Measurements from ENCODE around the gene CD55.
A peak's percentile ranks its signal among the peaks of the same experiment; 100 is the strongest.

CD55 gene

DNA sequence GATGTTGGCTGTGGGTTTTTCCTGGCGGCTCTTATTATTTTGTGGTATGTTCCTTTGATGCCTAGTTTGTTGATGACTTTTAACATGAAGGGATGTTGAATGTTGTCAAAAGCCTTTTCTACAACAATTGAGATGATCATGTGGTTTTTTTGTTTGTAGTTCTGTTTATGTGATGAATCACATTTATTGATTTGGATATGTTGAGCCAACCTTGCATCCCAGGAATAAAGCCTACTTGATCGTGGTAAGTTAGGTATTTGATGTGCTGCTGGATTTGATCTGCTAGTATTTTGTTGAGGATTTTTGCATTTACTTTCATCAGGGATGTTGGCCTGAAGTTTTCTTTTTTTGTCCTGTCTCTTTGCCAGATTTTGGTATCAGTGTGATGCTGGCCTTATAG, 28.5 kb downstream of the CD55 start:
- H3K4me1 ChIP-seq: peaks cover 0 to 74% (median 0%) of the 10 kb centered on the region in 10 experiments; a peak in 5 of 20 replicates
- peaks cover 16 to 40% (median 23%) of the 10 kb centered on the region in 11 experiments for H3K9me3 ChIP-seq (replicated peaks in 1 of 11)
- H3K4me2 ChIP-seq: peak overlapping the region in 2 of 11 experiments; percentile 29 to 33; a peak in 2 of 22 replicates
- no peak overlapping the region for H3K4me3 ChIP-seq
- TF ChIP-seq Cebpa-rat (IDR thresholded peaks at IDR 0.05): no peak
- no peak overlapping the region for H3K9ac ChIP-seq
- H3K27me3 ChIP-seq: no peaks in the 10 kb centered on the region
- peaks cover 0 to 100% (median 6%) of the 10 kb centered on the region in 11 experiments; a peak in 9 of 22 replicates for H4K20me1 ChIP-seq
- peaks cover 22 to 100% (median 52%) of the 10 kb centered on the region in 11 experiments for H3K36me3 ChIP-seq
- no peak overlapping the region for H3K27ac ChIP-seq

DNA sequence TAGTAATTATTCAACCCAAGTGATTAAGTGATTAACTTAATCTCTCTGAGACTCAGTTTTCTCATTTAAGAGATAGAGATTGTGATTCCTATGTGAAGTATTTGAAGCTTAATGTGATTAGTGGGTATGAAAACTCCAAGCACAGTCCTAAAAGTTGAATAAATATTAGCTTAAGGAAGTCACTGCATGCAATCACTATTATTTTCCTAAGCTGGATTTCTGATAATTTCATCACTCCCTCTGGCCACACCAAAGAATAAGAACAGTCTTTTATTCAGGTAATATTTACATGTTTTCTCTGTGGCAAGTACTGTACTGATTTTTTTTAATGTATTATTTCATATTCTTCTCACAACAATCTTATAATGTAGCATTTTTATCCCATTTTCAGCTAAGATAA, 31.1 kb downstream of the CD55 start:
- Histone ChIP-seq H3K4me1 (peaks cover 0 to 59% (median 0%) of the 10 kb centered on the region in 10 experiments; a peak in 5 of 20 replicates), H3K36me3 (peaks cover 19 to 96% (median 35%) of the 10 kb centered on the region in 11 experiments), H3K27me3 (no peaks in the 10 kb centered on the region), H3K4me2 (no peak overlapping the region), H3K9me3 (replicated peaks in 1 of 11) (peaks cover 16 to 29% (median 20%) of the 10 kb centered on the region in 11 experiments), H3K27ac (no peak overlapping the region), H3K9ac (no peak overlapping the region), H3K4me3 (no peak overlapping the region), H4K20me1 (peaks cover 0 to 97% (median 0%) of the 10 kb centered on the region in 11 experiments; a peak in 6 of 22 replicates)
- no peak for TF ChIP-seq Cebpa-rat (IDR thresholded peaks at IDR 0.05)

DNA sequence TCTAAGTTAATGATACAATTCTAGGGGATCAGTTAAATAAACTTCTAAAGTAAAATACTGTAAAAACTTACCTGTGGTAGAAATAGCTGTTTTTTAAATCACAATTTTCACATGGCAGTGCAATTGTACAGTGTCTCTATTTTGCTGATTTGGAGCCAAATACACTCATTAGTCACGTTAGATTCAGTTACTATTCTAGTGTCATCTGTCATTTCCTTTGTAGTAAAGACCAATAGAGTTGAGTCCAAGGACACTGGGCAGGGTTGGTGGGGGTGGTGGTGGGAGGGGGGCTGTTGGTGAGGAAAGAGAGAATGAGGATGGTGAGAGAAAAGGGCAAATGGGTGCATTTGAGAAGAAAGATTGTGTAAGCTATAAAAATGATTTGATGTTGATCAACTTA, 33.6 kb downstream of the CD55 start:
- Histone ChIP-seq H3K9ac (no peak overlapping the region), H3K4me2 (no peak overlapping the region), H3K27me3 (no peaks in the 10 kb centered on the region), H3K36me3 (peaks cover 0 to 96% (median 12%) of the 10 kb centered on the region in 11 experiments; a peak in 17 of 22 replicates), H3K4me3 (no peak overlapping the region), H3K4me1 (peaks cover 0 to 52% (median 0%) of the 10 kb centered on the region in 10 experiments; a peak in 5 of 20 replicates), H4K20me1 (peaks cover 0 to 97% (median 0%) of the 10 kb centered on the region in 11 experiments; a peak in 6 of 22 replicates), H3K9me3 (replicated peaks in 1 of 11) (peaks cover 0 to 6% (median under 1%) of the 10 kb centered on the region in 11 experiments; a peak in 7 of 22 replicates), H3K27ac (no peak overlapping the region)
- TF ChIP-seq Cebpa-rat (IDR thresholded peaks at IDR 0.05): no peak

DNA sequence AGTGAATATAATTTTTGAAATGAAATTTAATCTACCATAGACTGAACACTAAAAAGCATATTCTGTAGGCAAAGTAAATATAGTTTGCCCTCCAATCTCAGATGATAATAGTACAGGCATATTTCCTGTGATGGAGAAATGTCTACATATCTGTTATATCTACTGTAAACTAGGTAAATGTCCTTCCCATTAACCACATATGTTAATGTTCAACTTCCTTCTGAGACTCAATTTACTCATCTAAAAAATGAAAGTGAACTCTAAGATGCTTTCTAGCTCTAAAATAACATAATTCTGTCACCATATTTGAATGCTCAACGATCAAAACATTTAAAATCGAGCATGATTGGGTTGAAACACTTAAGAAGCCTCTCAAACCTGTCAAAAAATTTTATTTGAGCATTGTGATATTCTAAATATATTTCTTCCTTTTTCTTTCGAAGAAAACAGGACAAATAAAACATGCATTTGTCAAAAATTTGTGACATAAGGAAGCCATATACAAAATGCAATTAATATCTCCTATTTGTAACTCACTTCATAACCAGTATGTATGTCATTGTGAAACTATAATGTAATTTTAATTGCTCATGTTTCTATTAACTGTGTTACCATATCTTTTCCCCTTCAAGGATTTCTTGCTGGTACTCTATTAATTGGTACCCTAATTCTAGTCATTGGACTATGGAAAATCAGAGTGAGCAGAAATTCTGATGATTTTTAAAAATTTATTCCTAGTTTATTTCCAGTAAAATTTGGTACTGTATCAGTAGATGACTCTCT, 34.2 kb downstream of the CD55 start:
- no peak for TF ChIP-seq Cebpa-rat (IDR thresholded peaks at IDR 0.05)
- H3K4me2 ChIP-seq: no peak overlapping the region
- no peak overlapping the region for H3K27ac ChIP-seq

DNA sequence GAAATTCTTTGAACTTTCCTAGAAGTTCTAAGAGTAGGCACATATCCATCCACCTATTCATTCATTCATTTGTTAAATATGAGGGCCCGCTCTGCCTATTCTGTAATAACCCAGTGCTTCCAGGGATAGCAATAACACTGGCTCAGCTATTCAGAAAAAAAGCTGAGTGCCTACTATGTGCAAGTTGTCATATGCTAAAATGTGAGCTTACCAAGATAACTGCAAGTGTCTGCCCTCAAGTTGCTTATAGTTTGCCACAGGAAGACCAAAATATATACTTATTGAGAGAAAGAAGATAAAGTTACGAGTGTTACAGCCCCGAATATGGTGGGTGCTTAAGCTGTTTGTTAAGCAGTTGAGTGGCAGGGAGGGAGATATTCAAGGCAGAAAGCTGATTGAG, 39.6 kb downstream of the CD55 start:
- Histone ChIP-seq H3K36me3 (peaks cover 0 to 97% (median 13%) of the 10 kb centered on the region in 11 experiments; a peak in 13 of 22 replicates), H3K27me3 (no peaks in the 10 kb centered on the region), H3K9ac (no peak overlapping the region), H3K4me1 (peaks cover 0 to 52% (median 2%) of the 10 kb centered on the region in 10 experiments; a peak in 7 of 20 replicates), H4K20me1 (peaks cover 0 to 75% (median 0%) of the 10 kb centered on the region in 11 experiments; a peak in 4 of 22 replicates), H3K9me3 (replicated peaks in 1 of 11) (no peaks in the 10 kb centered on the region), H3K4me2 (peak overlapping the region in 2 of 11 experiments; percentile 42 to 76; a peak in 4 of 22 replicates), H3K27ac (no peak overlapping the region), H3K4me3 (no peak overlapping the region)
- TF ChIP-seq Cebpa-rat (IDR thresholded peaks at IDR 0.05): no peak

More for the DNA sequence above, 34.2 kb downstream of the CD55 start:
- H4K20me1 ChIP-seq: peaks cover 0 to 96% (median 0%) of the 10 kb centered on the region in 11 experiments; a peak in 5 of 22 replicates
- H3K4me1 ChIP-seq: peaks cover 0 to 50% (median 0%) of the 10 kb centered on the region in 10 experiments; a peak in 5 of 20 replicates
- no peak overlapping the region for H3K4me3 ChIP-seq
- peaks cover 0 to 96% (median 9%) of the 10 kb centered on the region in 11 experiments; a peak in 10 of 22 replicates for H3K36me3 ChIP-seq
- no peak overlapping the region for H3K9ac ChIP-seq
- H3K9me3 ChIP-seq (replicated peaks in 1 of 11): no peaks in the 10 kb centered on the region
- H3K27me3 ChIP-seq: no peaks in the 10 kb centered on the region

DNA sequence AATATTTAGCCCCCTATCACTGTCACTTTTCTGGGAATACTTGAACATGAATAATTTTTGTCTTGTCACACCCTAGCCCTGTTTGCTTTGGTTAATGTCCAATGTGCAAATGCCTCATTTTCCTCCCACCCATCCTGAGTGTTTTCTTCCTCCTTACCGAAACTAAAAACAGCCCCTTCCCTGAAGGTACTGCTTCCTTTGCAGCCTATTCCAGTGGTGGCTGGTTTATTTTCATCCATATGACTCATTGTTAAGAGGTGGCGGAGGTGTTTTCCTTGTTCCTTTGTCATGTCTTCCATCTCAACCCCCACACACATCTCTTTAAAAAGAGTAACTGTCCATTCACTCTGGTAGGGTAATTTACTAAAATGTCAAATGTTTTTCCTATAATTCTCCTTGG, 40.4 kb downstream of the CD55 start:
- H3K27ac ChIP-seq: no peak overlapping the region; a peak in 1 of 22 replicates
- H4K20me1 ChIP-seq: peaks cover 0 to 74% (median 0%) of the 10 kb centered on the region in 11 experiments; a peak in 3 of 22 replicates
- no peak for TF ChIP-seq Cebpa-rat (IDR thresholded peaks at IDR 0.05)
- peaks cover 0 to 52% (median 2%) of the 10 kb centered on the region in 10 experiments; a peak in 7 of 20 replicates for H3K4me1 ChIP-seq
- no peak overlapping the region for H3K9ac ChIP-seq
- peaks cover 0 to 96% (median 13%) of the 10 kb centered on the region in 11 experiments; a peak in 13 of 22 replicates for H3K36me3 ChIP-seq
- no peaks in the 10 kb centered on the region for H3K27me3 ChIP-seq
- H3K4me2 ChIP-seq: peak overlapping the region in 3 of 11 experiments; percentile 42 to 76 (median 52); a peak in 5 of 22 replicates
- H3K4me3 ChIP-seq: no peak overlapping the region
- no peaks in the 10 kb centered on the region for H3K9me3 ChIP-seq (replicated peaks in 1 of 11)

DNA sequence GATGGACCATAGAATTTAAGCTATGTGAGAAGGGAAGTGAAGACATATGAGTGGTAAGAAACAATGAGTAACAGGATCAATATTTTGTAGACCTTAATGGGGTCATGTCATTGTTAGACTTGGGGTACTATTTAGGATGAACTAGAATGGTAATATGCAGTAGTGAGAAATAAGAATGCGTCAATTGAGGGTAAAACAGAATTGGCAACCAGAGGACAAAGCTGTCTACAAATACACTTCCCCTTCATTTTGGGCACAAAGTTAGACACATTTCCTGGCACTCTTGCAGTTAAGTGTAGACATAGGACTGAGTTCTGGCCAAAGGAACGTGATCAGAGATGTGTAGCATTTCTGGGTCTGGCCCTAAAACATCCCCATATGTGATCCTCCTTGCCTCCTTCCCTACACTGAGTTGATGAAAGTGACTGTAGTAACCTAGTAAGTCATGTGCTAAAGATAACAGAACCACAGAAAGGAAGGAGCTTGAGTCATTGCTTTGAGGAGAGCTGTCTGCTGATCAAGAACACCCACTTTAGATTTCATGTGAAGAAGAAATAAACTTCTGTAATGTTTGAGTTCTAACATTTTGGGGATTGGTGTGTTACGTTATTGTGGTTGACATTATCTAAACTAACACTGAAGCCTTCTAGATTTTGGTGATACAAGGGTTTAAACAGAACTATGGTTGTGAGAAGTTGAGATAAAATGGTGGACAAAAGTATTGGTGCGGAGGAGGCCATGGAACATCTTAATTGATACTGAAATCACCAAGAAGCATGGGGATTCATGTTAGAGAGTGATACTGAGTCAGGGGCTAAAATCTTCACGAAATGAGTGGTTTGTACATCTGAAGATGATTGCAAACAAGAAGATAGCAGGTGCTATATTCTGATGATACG, 41.7 kb downstream of the CD55 start:
- Histone ChIP-seq H3K27me3 (no peaks in the 10 kb centered on the region), H3K4me3 (no peak overlapping the region), H3K9me3 (replicated peaks in 1 of 11) (no peaks in the 10 kb centered on the region), H4K20me1 (peaks cover 0 to 62% (median 0%) of the 10 kb centered on the region in 11 experiments; a peak in 3 of 22 replicates), H3K9ac (no peak overlapping the region), H3K4me1 (peaks cover 0 to 52% (median 2%) of the 10 kb centered on the region in 10 experiments; a peak in 7 of 20 replicates), H3K36me3 (peaks cover 0 to 95% (median 13%) of the 10 kb centered on the region in 11 experiments; a peak in 13 of 22 replicates), H3K27ac (peak overlapping the region in 3 of 11 experiments; percentile 28 to 55 (median 35); a peak in 5 of 22 replicates), H3K4me2 (peak overlapping the region in 4 of 11 experiments; percentile 8 to 76 (median 47); a peak in 6 of 22 replicates)
- no peak for TF ChIP-seq Cebpa-rat (IDR thresholded peaks at IDR 0.05)

DNA sequence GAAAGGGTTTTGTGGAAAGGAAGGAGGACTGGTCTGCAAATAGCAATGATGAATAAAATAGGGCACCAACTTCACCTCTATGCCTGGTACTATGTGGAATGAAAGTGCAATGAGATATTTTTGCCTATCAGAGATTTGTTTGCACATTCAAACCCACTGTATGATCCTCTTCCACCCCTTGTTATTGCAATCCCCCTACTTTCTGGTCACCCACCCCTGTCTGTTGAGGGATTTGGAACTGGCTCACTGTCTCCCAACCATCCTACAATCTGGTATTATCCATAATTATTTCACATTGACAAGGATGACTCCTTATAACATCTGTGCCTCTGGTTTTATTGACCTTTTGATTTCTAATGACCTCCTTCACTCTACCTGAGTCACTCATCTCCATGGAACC, 42.4 kb downstream of the CD55 start:
- no peak overlapping the region for H3K4me3 ChIP-seq
- no peaks in the 10 kb centered on the region for H3K9me3 ChIP-seq (replicated peaks in 1 of 11)
- H3K9ac ChIP-seq: no peak overlapping the region
- no peak for TF ChIP-seq Cebpa-rat (IDR thresholded peaks at IDR 0.05)
- H3K4me2 ChIP-seq: peak overlapping the region in 3 of 11 experiments; percentile 42 to 76 (median 52); a peak in 5 of 22 replicates
- peaks cover 0 to 52% (median 2%) of the 10 kb centered on the region in 10 experiments; a peak in 7 of 20 replicates for H3K4me1 ChIP-seq
- H3K27me3 ChIP-seq: no peaks in the 10 kb centered on the region
- H3K27ac ChIP-seq: peak overlapping the region in 3 of 11 experiments; percentile 28 to 55 (median 35); a peak in 4 of 22 replicates
- peaks cover 0 to 88% (median 13%) of the 10 kb centered on the region in 11 experiments; a peak in 13 of 22 replicates for H3K36me3 ChIP-seq
- H4K20me1 ChIP-seq: peaks cover 0 to 55% (median 0%) of the 10 kb centered on the region in 11 experiments; a peak in 3 of 22 replicates
